T-helper 22 cell (primary cell): ENCODE data around the gene KCNK6.

Experiments used
- DNase-seq: peaks from one replicate; pipeline ENCODE4 v3.0.0-alpha.2; 2020; ENCODE audit warnings: low read depth

The KCNK6 gene

GRCh38 chr19:38319421-38320258 is at the start of gene KCNK6:
KCNK6 (plus strand) TSS chr19:38319845; CDS start chr19:38319951, 106 bp downstream.
- peak; percentile 28 for DNase-seq

GRCh38 chr19:38270587-38271167 is 49.0 kb upstream of the KCNK6 start:
- no peak for DNase-seq

GRCh38 chr19:38273499-38273898 is 46.1 kb upstream of the KCNK6 start:
- DNase-seq, result no peak

- no peak for DNase-seq
Observed at GRCh38 chr19:38274739-38275138, 44.9 kb upstream of the KCNK6 start.

- no peak for DNase-seq
Observed at GRCh38 chr19:38276942-38277517, 42.6 kb upstream of the KCNK6 start.

- DNase-seq, result no peak
Observed at GRCh38 chr19:38277549-38277948, 42.1 kb upstream of the KCNK6 start.

GRCh38 chr19:38277969-38278680 is 41.5 kb upstream of the KCNK6 start:
- DNase-seq, result no peak

GRCh38 chr19:38278751-38279150 is 40.9 kb upstream of the KCNK6 start:
- no peak for DNase-seq

GRCh38 chr19:38280030-38280921 is 39.4 kb upstream of the KCNK6 start:
- no peak for DNase-seq

- DNase-seq, result no peak
Observed at GRCh38 chr19:38281811-38282566, 37.7 kb upstream of the KCNK6 start.

GRCh38 chr19:38283271-38283670 is 36.4 kb upstream of the KCNK6 start:
- DNase-seq, result no peak

- DNase-seq, result no peak
Observed at GRCh38 chr19:38284422-38284821, 35.2 kb upstream of the KCNK6 start.

- DNase-seq, result no peak
Observed at GRCh38 chr19:38285567-38285966, 34.1 kb upstream of the KCNK6 start.

GRCh38 chr19:38287604-38288003 is 32.0 kb upstream of the KCNK6 start:
- DNase-seq, result no peak

- no peak for DNase-seq
Observed at GRCh38 chr19:38288123-38288855, 31.4 kb upstream of the KCNK6 start.

GRCh38 chr19:38289955-38290354 is 29.7 kb upstream of the KCNK6 start:
- DNase-seq, result no peak

- no peak for DNase-seq
Observed at GRCh38 chr19:38290631-38291147, 29.0 kb upstream of the KCNK6 start.

- DNase-seq, result no peak
Observed at GRCh38 chr19:38291855-38292254, 27.8 kb upstream of the KCNK6 start.

GRCh38 chr19:38293281-38293680 is 26.4 kb upstream of the KCNK6 start:
- no peak for DNase-seq

GRCh38 chr19:38294090-38294489 is 25.6 kb upstream of the KCNK6 start:
- no peak for DNase-seq
